Ecto neural progenitor cell (in vitro differentiated cells): ENCODE data around the gene CILP.
A peak's percentile ranks its signal among the peaks of the same experiment; 100 is the strongest.
"Not testable (repeated sequence)": the region's sequence is repeated elsewhere in the genome, so short reads cannot be mapped to it uniquely, and the experiment has no call there.

Experiments used
- DNase-seq: peaks from one replicate; pipeline ENCODE4 v3.0.0-alpha.2; 2018; ENCODE audit warnings: low spot score

Gene CILP

DNA sequence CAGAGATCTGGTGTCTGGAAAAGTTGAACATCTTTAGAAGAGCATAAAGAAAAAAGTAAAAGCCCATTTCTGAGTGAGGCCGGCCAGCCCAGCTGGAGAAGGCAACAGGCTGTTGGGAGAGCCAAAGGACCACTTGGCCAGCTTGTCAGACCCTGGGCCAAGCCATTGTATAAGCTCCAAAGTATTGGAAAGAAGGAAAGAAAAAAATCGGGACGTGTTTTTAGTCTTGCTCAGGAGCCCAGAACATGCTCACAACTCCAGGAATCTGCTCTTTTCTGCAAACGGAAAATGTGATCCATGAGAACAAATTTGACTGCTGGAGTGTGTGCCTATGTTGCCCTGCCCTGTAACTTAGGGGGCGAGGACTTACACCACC, 15.7 kb downstream of the CILP start:
- no peak for DNase-seq

GRCh38 chr15:65194826-65195547, 16.3 kb downstream of the CILP start:
- DNase-seq: no peak

DNA sequence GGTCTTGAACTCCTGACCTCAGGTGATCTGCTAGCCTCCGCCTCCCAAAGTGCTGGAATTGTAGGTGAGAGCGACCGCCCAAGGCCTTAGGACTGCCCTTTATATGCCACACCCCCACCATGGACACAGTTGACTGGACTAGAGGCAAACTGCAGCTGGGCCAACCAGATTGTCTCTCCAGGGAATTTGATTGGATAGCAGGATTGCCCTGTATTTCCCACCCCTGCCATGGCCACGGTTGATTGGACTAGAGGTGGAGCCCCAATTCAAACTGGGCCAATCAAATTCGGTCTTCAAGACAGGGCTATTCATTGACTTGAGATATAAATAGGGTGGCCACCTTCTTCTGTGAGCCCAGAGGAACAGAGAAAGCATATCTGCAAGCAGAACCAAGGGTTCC, 19.3 kb downstream of the CILP start:
- no peak for DNase-seq

DNA sequence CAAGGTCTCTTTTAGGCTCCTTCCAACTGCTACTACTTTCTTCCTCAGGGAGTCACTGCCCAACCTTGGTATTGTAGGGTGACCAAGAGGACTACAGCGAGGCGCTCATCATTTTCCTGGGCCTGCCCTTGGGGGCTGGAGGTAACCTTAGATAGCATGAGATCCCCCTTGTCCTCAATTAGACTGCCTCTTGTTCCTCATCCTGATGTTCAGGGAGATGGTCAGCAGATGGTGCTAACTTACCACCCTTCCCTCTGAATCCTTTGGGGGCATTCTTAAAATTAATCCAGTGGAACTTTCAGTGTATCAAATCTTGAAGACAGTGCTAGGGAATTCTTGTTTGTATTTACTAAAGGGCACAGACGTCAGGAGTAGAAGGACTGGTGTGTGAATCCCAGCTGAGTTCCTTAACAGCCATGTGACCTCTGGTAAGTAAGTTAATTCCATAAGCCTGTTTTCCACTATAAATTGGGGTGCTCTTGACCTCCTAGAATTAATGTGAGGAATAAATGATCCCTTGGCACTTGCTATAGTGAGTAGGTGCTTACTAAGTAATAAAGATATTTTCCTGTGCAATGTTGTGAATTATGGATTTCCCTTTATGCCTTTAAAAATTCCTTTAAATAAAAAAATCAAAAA, 22.1 kb downstream of the CILP start:
- no peak for DNase-seq

DNA sequence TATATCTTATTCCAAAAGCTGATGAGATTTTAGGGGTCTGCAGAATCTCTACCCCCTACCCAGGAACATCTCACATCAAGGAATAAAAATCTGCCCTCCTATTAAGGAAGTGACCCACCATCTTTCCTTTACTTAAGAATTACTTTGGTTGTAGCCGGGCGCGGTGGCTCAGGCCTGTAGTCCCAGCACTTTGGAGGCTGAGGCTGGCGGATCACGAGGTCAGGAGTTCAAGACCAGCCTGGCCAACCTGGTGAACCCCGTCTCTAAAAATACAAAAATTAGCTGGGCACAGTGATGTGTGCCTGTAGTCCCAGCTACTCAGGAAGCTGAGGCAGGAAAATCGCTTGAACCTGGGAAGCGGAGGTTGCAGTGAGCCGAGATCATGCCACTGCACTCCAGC, 22.8 kb downstream of the CILP start:
- not testable (repeated sequence) for DNase-seq

- peak; percentile 88 for DNase-seq
These were observed 26.2 kb downstream of the CILP start, which contains the start of gene CLPX for GRCh38 chr15:65184868-65185717. TSS of gene CLPX (minus strand) at chr15:65185342. CDS start at chr15:65185153, 189 bp downstream.

GRCh38 chr15:65184305-65184867, 26.9 kb downstream of the CILP start:
- peak; percentile 73 for DNase-seq

GRCh38 chr15:65183865-65184159, 27.5 kb downstream of the CILP start:
- no peak for DNase-seq

- no peak for DNase-seq
These were observed 28.7 kb downstream of the CILP start for GRCh38 chr15:65182538-65182937.

DNA sequence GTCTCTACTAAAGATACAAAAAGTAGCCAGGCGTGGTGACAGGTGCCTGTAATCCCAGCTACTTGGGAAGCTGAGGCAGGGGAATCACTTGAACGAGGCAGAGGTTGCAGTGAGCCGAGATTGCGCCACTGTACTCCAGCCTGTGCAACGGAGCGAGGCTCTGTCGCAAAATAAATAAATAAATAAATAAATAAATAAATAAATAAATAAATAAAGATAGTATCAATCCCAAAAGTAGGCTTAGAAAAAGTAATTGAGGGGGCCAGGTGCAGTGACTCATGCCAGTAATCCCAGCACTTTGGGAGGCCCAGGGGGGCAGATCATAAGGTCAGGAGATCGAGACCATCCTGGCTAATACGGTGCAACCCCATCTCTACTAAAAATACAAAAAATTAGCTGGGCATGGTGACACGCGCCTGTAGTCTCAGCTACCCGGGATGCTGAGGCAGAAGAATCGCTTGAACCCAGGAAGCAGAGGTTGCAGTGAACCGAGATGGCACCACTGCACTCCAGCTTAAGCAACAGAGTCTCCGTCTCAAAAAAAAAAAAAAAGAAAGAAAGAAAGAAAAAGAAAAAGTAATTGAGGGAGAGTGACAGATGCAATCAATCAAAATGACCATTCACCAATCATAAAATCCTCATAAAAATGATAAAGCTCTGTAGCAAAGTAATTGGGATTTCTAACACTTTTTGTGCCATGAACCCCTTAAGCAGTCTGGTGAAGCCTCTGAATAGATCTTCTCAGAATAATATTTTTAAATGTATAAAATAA, 29.5 kb downstream of the CILP start:
- not testable (repeated sequence) for DNase-seq

DNA sequence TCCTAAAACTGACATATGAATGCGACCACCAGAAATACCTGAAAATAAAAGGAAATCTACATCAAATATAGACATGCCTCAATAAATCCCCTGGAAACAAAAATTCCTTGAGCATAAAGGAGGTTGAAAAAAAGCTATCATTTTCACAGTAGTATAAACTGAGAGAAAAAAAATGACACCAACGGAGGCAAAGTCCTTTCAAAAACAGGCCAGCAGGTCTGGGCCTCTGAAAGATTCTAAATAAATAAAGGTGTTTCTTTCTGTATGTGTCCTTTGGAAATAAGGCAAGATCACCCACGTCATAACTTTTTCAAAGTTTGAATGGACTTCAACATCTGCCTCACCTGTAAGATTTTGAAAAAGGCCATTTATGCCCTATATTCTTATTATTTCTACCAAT, 31.1 kb downstream of the CILP start:
- DNase-seq: no peak

DNA sequence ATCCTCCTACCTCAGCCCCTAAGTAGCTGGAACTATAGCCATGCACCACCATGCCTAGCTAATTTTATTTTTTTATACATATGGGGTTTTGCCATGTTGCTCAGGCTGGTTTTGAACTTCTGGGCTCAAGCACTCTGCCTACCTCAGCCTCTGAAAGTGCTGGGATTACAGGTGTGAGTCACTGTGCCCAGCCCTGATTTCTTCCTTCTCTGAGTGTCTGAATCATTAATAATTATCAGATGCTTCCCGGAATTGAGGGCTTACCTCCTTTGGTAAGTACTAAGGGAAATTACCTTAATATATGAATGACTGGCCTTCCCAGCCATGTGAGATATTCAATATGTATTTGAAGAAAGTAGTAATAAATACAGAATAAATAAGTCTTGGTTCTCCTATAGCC, 33.4 kb downstream of the CILP start:
- DNase-seq: no peak

GRCh38 chr15:65176056-65176455, 35.2 kb downstream of the CILP start:
- no peak for DNase-seq

DNA sequence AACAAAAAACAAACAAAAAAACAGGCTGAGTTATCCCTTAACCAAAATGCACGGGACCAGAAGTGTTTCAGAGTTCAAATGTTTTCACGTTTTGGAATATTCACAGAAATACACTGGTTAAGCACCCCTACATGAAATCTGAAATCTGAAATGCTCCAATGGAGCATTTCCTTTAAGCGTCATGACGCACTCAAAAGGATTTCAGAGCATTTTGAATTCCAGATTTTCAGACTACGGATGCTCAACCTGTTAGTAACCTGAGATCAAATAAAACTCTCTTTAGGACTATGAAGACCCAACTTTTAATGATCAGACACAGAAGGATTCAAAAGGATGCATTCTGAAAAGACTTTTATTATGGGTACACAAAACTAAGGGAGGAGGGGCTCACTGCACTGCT, 35.8 kb downstream of the CILP start:
- no peak for DNase-seq

GRCh38 chr15:65174509-65174908, 36.8 kb downstream of the CILP start:
- no peak for DNase-seq

DNA sequence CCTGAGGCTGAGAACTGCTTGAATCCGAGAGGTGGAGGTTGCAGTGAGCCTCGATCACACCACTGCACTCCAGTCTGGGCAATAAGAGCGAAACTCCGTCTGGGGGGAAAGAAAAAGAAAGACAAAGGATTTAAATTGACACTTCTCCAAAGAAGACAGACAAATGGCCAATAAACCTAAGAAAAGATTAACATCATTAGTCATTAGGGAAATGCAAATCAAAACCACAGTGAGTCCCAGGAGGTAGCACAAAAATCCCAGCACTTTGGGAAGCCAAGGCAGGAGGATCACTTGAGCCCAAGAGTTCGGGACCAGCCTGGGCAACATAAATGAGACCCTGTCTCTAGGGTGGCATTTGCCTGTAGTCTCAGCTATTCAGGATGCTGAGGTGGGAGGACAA, 38.7 kb downstream of the CILP start:
- no peak for DNase-seq

GRCh38 chr15:65171428-65171827, 39.8 kb downstream of the CILP start:
- no peak for DNase-seq

- DNase-seq: no peak
These were observed 45.4 kb downstream of the CILP start for GRCh38 chr15:65165875-65166274.

GRCh38 chr15:65164139-65164538, 47.1 kb downstream of the CILP start:
- no peak for DNase-seq

- no peak for DNase-seq
These were observed 48.2 kb downstream of the CILP start for GRCh38 chr15:65163041-65163440.

GRCh38 chr15:65156692-65157091, 54.6 kb downstream of the CILP start:
- DNase-seq: no peak

DNA sequence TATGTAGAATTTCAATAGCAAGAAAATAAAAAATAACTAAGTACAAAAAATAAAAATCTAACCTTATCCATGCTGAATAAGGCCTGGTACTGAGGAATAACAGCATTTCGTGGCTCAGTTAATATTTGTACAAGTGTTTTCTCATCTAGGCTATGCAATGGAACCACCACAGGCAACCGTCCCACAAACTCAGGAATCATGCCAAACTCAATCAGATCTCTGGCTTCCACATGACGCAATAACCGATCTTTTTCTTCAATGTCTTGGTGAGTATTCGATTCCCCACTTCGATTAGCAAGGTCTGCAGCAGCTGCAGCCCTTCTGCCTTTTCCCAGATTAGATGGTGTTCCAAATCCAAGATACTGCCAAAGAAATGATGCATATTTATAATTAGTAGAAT, 56.6 kb downstream of the CILP start:
- DNase-seq: no peak
